Measurements from ENCODE around the gene FAM89A. TPM values are rescaled to one million over a fixed set of nuclear protein-coding genes. Genes with fewer than 3 reads are reported as not detected.
"Not testable (repeated sequence)": the region's sequence is repeated elsewhere in the genome, so short reads cannot be mapped to it uniquely, and the experiment has no call there.

FAM89A gene
- total RNA-seq, 1 experiment from 2014 or later: 1.5 TPM

DNA sequence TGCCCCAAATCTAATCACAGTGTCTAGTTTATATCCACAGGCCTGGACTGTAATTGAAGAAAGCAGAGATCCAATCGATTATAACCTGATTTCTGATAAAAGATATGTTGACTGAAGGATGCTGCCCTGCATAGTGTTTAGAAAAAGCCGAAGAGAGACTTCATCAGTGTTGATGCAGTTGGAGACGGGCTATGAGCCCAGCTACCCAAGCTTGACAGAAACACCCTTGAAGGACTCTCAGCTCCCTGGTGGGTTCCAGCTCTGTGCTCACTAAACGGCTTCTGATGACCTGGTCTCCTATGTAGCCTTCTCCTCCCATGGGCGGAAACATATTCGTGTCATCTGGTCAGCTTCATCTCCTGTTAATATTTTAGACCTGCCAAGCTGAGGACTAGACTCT, 10.2 kb downstream of the FAM89A start:
- Histone ChIP-seq H2BK15ac (ENCODE audit: low read depth, low read length) (no peak overlapping the region), H2BK20ac (ENCODE audit: low read depth, low read length, poor library complexity, severe bottlenecking) (no peak overlapping the region), H4K8ac (replicated peaks; ENCODE audit: insufficient read length, low read depth, low read length) (no peak overlapping the region), H3K79me1 (ENCODE audit: insufficient read depth, low read depth, low read length, poor library complexity, severe bottlenecking) (no peaks in the 10 kb centered on the region), H2AK5ac (ENCODE audit: insufficient read length, low read length) (no peak overlapping the region), H2BK12ac (ENCODE audit: insufficient read length, low read depth, low read length) (no peak overlapping the region), H3T11ph (ENCODE audit: low read length) (no peak overlapping the region), H3K14ac (ENCODE audit: insufficient read depth, low read length) (no peak overlapping the region), H3K4me1 (ENCODE audit: insufficient read depth, low read length) (no peaks in the 10 kb centered on the region), H2BK5ac (ENCODE audit: insufficient read length, low read length) (no peak overlapping the region), H3K79me2 (ENCODE audit: insufficient read depth, low read length) (no peaks in the 10 kb centered on the region), H3K9ac (ENCODE audit: extremely low read depth, insufficient read length, low read length) (no peak overlapping the region), H2BK120ac (ENCODE audit: low read depth, low read length, poor library complexity, severe bottlenecking) (no peak overlapping the region), H3K4me2 (ENCODE audit: insufficient read depth, insufficient read length, low read length) (no peak overlapping the region), H2AFZ (ENCODE audit: low read length) (no peak overlapping the region), H3K4ac (ENCODE audit: low read depth, low read length) (no peak overlapping the region), H3K9me3 (ENCODE audit: control insufficient read depth, low read depth, low read length) (no peaks in the 10 kb centered on the region), H3K18ac (ENCODE audit: insufficient read length, low read depth, low read length) (no peak overlapping the region), H3K23me2 (ENCODE audit: insufficient read length, low read depth, low read length, poor library complexity, severe bottlenecking) (no peaks in the 10 kb centered on the region), H4K5ac (ENCODE audit: insufficient read length, low read depth, low read length) (no peak overlapping the region), H3K23ac (ENCODE audit: insufficient read length, low read depth, low read length) (no peak overlapping the region), H3K27me3 (ENCODE audit: insufficient read depth, low read length) (no peaks in the 10 kb centered on the region; the same call in 1 of the 2 replicates), H4K91ac (ENCODE audit: insufficient read length, low read depth, low read length) (no peak overlapping the region), H3K56ac (ENCODE audit: insufficient read length, low read depth, low read length) (no peak overlapping the region), H3K27ac (ENCODE audit: insufficient read length, low read depth, low read length) (no peak overlapping the region), H4K20me1 (ENCODE audit: control insufficient read depth, insufficient read depth, insufficient read length) (no peaks in the 10 kb centered on the region)
- no peak for DNase-seq
- H3K27ac Mint-ChIP-seq: no peak overlapping the region
- H3K9me3 Mint-ChIP-seq: no peaks in the 10 kb centered on the region
- peaks cover 8 to 11% of the 10 kb centered on the region in 2 experiments for H3K4me1 Mint-ChIP-seq
- no peaks in the 10 kb centered on the region for H3K36me3 Mint-ChIP-seq (ENCODE audit: insufficient read depth in 1 of 3, low read depth in 3 of 3)
- no peak overlapping the region for H3K4me3 Mint-ChIP-seq
- WGBS (ENCODE audit: extremely low coverage, insufficient read length, low lambda C conversion rate): no CpG with 5 or more reads among the region's 6 CpGs
- TF ChIP-seq CTCF (conservative IDR thresholded peaks at IDR 0.05): no peak
- H3K27me3 Mint-ChIP-seq (ENCODE audit: low read depth): peaks cover 91% of the 10 kb centered on the region

- H3K9me3 Mint-ChIP-seq; H3K9me3 ChIP-seq (ENCODE audit: control insufficient read depth, low read depth, low read length); H2BK120ac ChIP-seq (ENCODE audit: low read depth, low read length, poor library complexity, severe bottlenecking); H3K27me3 ChIP-seq (ENCODE audit: insufficient read depth, low read length); H3K9ac ChIP-seq (ENCODE audit: extremely low read depth, insufficient read length, low read length); H3K36me3 Mint-ChIP-seq (ENCODE audit: insufficient read depth in 1 of 3, low read depth in 3 of 3); H3K4me2 ChIP-seq (ENCODE audit: insufficient read depth, insufficient read length, low read length); H3K14ac ChIP-seq (ENCODE audit: insufficient read depth, low read length); H3K18ac ChIP-seq (ENCODE audit: insufficient read length, low read depth, low read length); H4K5ac ChIP-seq (ENCODE audit: insufficient read length, low read depth, low read length); H3K4me1 ChIP-seq (ENCODE audit: insufficient read depth, low read length); H3K79me1 ChIP-seq (ENCODE audit: insufficient read depth, low read depth, low read length, poor library complexity, severe bottlenecking); H2AK5ac ChIP-seq (ENCODE audit: insufficient read length, low read length); H4K8ac ChIP-seq (replicated peaks; ENCODE audit: insufficient read length, low read depth, low read length); H3K23me2 ChIP-seq (ENCODE audit: insufficient read length, low read depth, low read length, poor library complexity, severe bottlenecking); H3K4me3 Mint-ChIP-seq; H3K56ac ChIP-seq (ENCODE audit: insufficient read length, low read depth, low read length); H2BK12ac ChIP-seq (ENCODE audit: insufficient read length, low read depth, low read length); H3K79me2 ChIP-seq (ENCODE audit: insufficient read depth, low read length); H3K27ac Mint-ChIP-seq; H4K91ac ChIP-seq (ENCODE audit: insufficient read length, low read depth, low read length); H2BK5ac ChIP-seq (ENCODE audit: insufficient read length, low read length); H3K23ac ChIP-seq (ENCODE audit: insufficient read length, low read depth, low read length); H2BK20ac ChIP-seq (ENCODE audit: low read depth, low read length, poor library complexity, severe bottlenecking); H4K20me1 ChIP-seq (ENCODE audit: control insufficient read depth, insufficient read depth, insufficient read length); H2AFZ ChIP-seq (ENCODE audit: low read length); H3T11ph ChIP-seq (ENCODE audit: low read length); H3K4ac ChIP-seq (ENCODE audit: low read depth, low read length); DNase-seq; H3K27ac ChIP-seq (ENCODE audit: insufficient read length, low read depth, low read length); H2BK15ac ChIP-seq (ENCODE audit: low read depth, low read length): not testable (repeated sequence)
- Mint-ChIP-seq H3K27me3 (ENCODE audit: low read depth) (peaks cover 90% of the 10 kb centered on the region), H3K4me1 (peaks cover 8 to 11% of the 10 kb centered on the region in 2 experiments)
- no CpG with 5 or more reads among the region's 4 CpGs for WGBS (ENCODE audit: extremely low coverage, insufficient read length, low lambda C conversion rate)
Observed at GRCh38 chr1:231029247-231029646, 10.8 kb downstream of the FAM89A start.
